HCT116 (cell line): Measurements from ENCODE around the gene KCNK3. TPM values are rescaled to one million over a fixed set of nuclear protein-coding genes. Genes with fewer than 3 reads are reported as not detected.

Source experiments
- ELF1 ChIP-seq: IDR thresholded peaks from 2 replicates; pipeline ENCODE4 v1.6.1; 2012; ENCODE audit warnings: low read depth, borderline replicate concordance
- EZH2 ChIP-seq: fragments of 200-600 bp; sonication (generic); IDR thresholded peaks from 2 replicates; pipeline ENCODE4 v1.6.1; 2017; ENCODE audit warnings: antibody characterized with exemption, mixed run types
- EZH2phosphoT487 ChIP-seq: fragments of 200-600 bp; IDR thresholded peaks from 2 replicates; pipeline ENCODE4 v1.6.1; 2018; ENCODE audit warnings: antibody characterized with exemption, borderline replicate concordance
- FOSL1 ChIP-seq: IDR thresholded peaks from 2 replicates; pipeline ENCODE4 v1.6.1; 2012; ENCODE audit warnings: low read depth
- POLR2A ChIP-seq: IDR thresholded peaks from 2 replicates; pipeline ENCODE4 v1.7.0; 2011; ENCODE audit warnings: borderline replicate concordance; ENCODE audit not compliant: insufficient read depth, insufficient read length; ENCODE audit errors: extremely low read depth
- POLR2AphosphoS5 ChIP-seq: IDR thresholded peaks from 2 replicates; pipeline ENCODE4 v1.6.1; 2011; ENCODE audit warnings: mild to moderate bottlenecking, low read depth, low read length, moderate library complexity
- TCF7L2 ChIP-seq: IDR thresholded peaks from 2 replicates; pipeline ENCODE4 v1.7.0; 2011; ENCODE audit warnings: borderline replicate concordance, inconsistent platforms; ENCODE audit not compliant: insufficient read depth, insufficient read length; ENCODE audit errors: extremely low read depth
- YY1 ChIP-seq: IDR thresholded peaks from 2 replicates; pipeline ENCODE4 v1.6.1; 2011; ENCODE audit warnings: low read length, low read depth, moderate library complexity, mild to moderate bottlenecking; ENCODE audit not compliant: insufficient replicate concordance; ENCODE audit errors: extremely low read depth
- ZBTB33 ChIP-seq: IDR thresholded peaks from 2 replicates; pipeline ENCODE4 v1.6.1; 2011; ENCODE audit warnings: mild to moderate bottlenecking, low read length, moderate library complexity; ENCODE audit not compliant: insufficient replicate concordance; ENCODE audit errors: extremely low read depth
- ZFX ChIP-seq: fragments of 450-650 bp; IDR thresholded peaks from 2 replicates; pipeline ENCODE4 v1.6.1; 2017
- total RNA-seq: library from RNA; stranded (reverse); gene quantifications from one replicate; pipeline ENCODE4 v1.2.1, GENCODE V29; 2021; ENCODE audit not compliant: unreplicated experiment
- TF ChIP-seq, protein P1 (sequence below): IDR thresholded peaks from 2 replicates; pipeline ENCODE4 v1.6.1; 2012

KCNK3 gene
- total RNA-seq, 1 experiment from 2014 or later, result 0.71 TPM

GRCh38 chr2:26723991-26724750, 31.6 kb downstream of the KCNK3 start (continued):
- no peak for TF ChIP-seq ZBTB33
- TF ChIP-seq POLR2AphosphoS5, result peak; percentile 72
- TF ChIP-seq TCF7L2, result peak; percentile 93
- TF ChIP-seq FOSL1, result no peak
- peak; percentile 40; the same call in 1 of the 2 replicates for TF ChIP-seq ZFX
- TF ChIP-seq YY1, result peak; percentile 11
- no peak for TF ChIP-seq EZH2phosphoT487
- TF ChIP-seq EZH2, result no peak
- peak; percentile 33 for TF ChIP-seq POLR2A
- TF ChIP-seq ELF1, result no peak
- TF ChIP-seq, protein P1, sequence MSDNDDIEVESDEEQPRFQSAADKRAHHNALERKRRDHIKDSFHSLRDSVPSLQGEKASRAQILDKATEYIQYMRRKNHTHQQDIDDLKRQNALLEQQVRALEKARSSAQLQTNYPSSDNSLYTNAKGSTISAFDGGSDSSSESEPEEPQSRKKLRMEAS, result no peak
- TF ChIP-seq, all 23 proteins: peak for 5
